ENCODE data around the gene PBXIP1.

Gene PBXIP1

GRCh38 chr1:154962795-154963330 lies 7.0 kb upstream of the PBXIP1 start:
- Histone ChIP-seq H3K36me3 (ENCODE audit: insufficient read depth, low read length) (peaks cover 65% of the 10 kb centered on the region), H3K4me1 (ENCODE audit: insufficient read depth, low read length) (peaks cover 39% of the 10 kb centered on the region), H3K4me3 (ENCODE audit: low read depth in 1 of 2, low read length in 2 of 2) (peak overlapping the region; percentile 86 to 89), H3K79me2 (ENCODE audit: insufficient read depth, low read length) (peaks cover 39% of the 10 kb centered on the region), H3K4me2 (ENCODE audit: insufficient read depth, low read length) (peak overlapping the region; percentile 84), H3K9ac (ENCODE audit: low read depth, low read length) (peak overlapping the region; percentile 97), H2AFZ (ENCODE audit: low read depth, low read length) (no peak overlapping the region), H3K27ac (ENCODE audit: low read length) (peak overlapping the region; percentile 99), H4K20me1 (ENCODE audit: insufficient read depth, low read length) (peaks cover 22% of the 10 kb centered on the region; the same call in 1 of the 2 replicates), H3K27me3 (ENCODE audit: insufficient read depth, low read length, poor library complexity) (no peaks in the 10 kb centered on the region), H3K9me3 (ENCODE audit: insufficient read depth, low read length, severe bottlenecking) (no peaks in the 10 kb centered on the region)
- TF ChIP-seq CTCF (IDR thresholded peaks at IDR 0.05; ENCODE audit: borderline replicate concordance, extremely low read depth, low read length, poor library complexity, severe bottlenecking): no peak
- no peak for TF ChIP-seq EZH2 (IDR thresholded peaks at IDR 0.05; ENCODE audit: borderline replicate concordance, low read depth, low read length, severe bottlenecking)
- ATAC-seq (ENCODE audit: insufficient read depth, low read depth) (no peak), DNase-seq (no peak)

GRCh38 chr1:154962156-154962749 lies 6.4 kb upstream of the PBXIP1 start:
- Histone ChIP-seq H3K4me2 (ENCODE audit: insufficient read depth, low read length) (peak overlapping the region; percentile 84), H3K27me3 (ENCODE audit: insufficient read depth, low read length, poor library complexity) (no peaks in the 10 kb centered on the region), H3K9ac (ENCODE audit: low read depth, low read length) (peak overlapping the region; percentile 97), H3K27ac (ENCODE audit: low read length) (peak overlapping the region; percentile 99), H2AFZ (ENCODE audit: low read depth, low read length) (peak overlapping the region; percentile 84), H3K9me3 (ENCODE audit: insufficient read depth, low read length, severe bottlenecking) (no peaks in the 10 kb centered on the region), H3K79me2 (ENCODE audit: insufficient read depth, low read length) (peaks cover 39% of the 10 kb centered on the region), H3K4me3 (ENCODE audit: low read depth in 1 of 2, low read length in 2 of 2) (peak overlapping the region; percentile 86 to 89), H4K20me1 (ENCODE audit: insufficient read depth, low read length) (peaks cover 22% of the 10 kb centered on the region; the same call in 1 of the 2 replicates), H3K4me1 (ENCODE audit: insufficient read depth, low read length) (peaks cover 43% of the 10 kb centered on the region), H3K36me3 (ENCODE audit: insufficient read depth, low read length) (peaks cover 59% of the 10 kb centered on the region)
- peak; percentile 4; the same call in 2 of the 3 replicates for ATAC-seq (ENCODE audit: insufficient read depth, low read depth)
- no peak for TF ChIP-seq EZH2 (IDR thresholded peaks at IDR 0.05; ENCODE audit: borderline replicate concordance, low read depth, low read length, severe bottlenecking)
- TF ChIP-seq CTCF (IDR thresholded peaks at IDR 0.05; ENCODE audit: borderline replicate concordance, extremely low read depth, low read length, poor library complexity, severe bottlenecking): no peak
- DNase-seq: peak; percentile 38

GRCh38 chr1:154961207-154962155 lies 5.6 kb upstream of the PBXIP1 start, which contains the start of gene PYGO2:
PYGO2 (minus strand) TSS chr1:154961782; CDS start chr1:154961576, 206 bp downstream.
- DNase-seq (peak; percentile 84), ATAC-seq (ENCODE audit: insufficient read depth, low read depth) (peak; percentile 84)
- H3K27me3 ChIP-seq (ENCODE audit: insufficient read depth, low read length, poor library complexity): no peaks in the 10 kb centered on the region
- peaks cover 51% of the 10 kb centered on the region for H3K36me3 ChIP-seq (ENCODE audit: insufficient read depth, low read length)
- peaks cover 50% of the 10 kb centered on the region for H3K4me1 ChIP-seq (ENCODE audit: insufficient read depth, low read length)
- H3K27ac ChIP-seq (ENCODE audit: low read length): peak within 1 kb of the TSS; percentile 99
- H3K9me3 ChIP-seq (ENCODE audit: insufficient read depth, low read length, severe bottlenecking): no peaks in the 10 kb centered on the region
- peak within 1 kb of the TSS; percentile 86 to 89 for H3K4me3 ChIP-seq (ENCODE audit: low read depth in 1 of 2, low read length in 2 of 2)
- H3K79me2 ChIP-seq (ENCODE audit: insufficient read depth, low read length): peaks cover 39% of the 10 kb centered on the region
- peak within 1 kb of the TSS; percentile 84 for H2AFZ ChIP-seq (ENCODE audit: low read depth, low read length)
- peak within 1 kb of the TSS; percentile 84 for H3K4me2 ChIP-seq (ENCODE audit: insufficient read depth, low read length)
- H4K20me1 ChIP-seq (ENCODE audit: insufficient read depth, low read length): peaks cover 22% of the 10 kb centered on the region; the same call in 1 of the 2 replicates
- H3K9ac ChIP-seq (ENCODE audit: low read depth, low read length): peak within 1 kb of the TSS; percentile 97
- TF ChIP-seq EZH2 (IDR thresholded peaks at IDR 0.05; ENCODE audit: borderline replicate concordance, low read depth, low read length, severe bottlenecking): no peak
- TF ChIP-seq CTCF (IDR thresholded peaks at IDR 0.05; ENCODE audit: borderline replicate concordance, extremely low read depth, low read length, poor library complexity, severe bottlenecking): peak; percentile 72

All from DND-41 (cell line).